ENCODE data around the gene NID2. TPM values are rescaled to one million over a fixed set of nuclear protein-coding genes. Genes with fewer than 3 reads are reported as not detected.

Gene NID2
- polyA plus RNA-seq, 1 experiment = 413 TPM

- DNase-seq (ENCODE audit: low read depth, low spot score) = no peak
- CTCF ChIA-PET = interaction anchor here (1.0 to 1.6 kb wide), 2 partner anchors 10 to 54 kb away, joined by 3 to 7 read pairs; no protein-coding TSS in a partner anchor
- Histone ChIP-seq H3K9me3 (ENCODE audit: control insufficient read depth, insufficient read depth, low read length) (no peaks in the 10 kb centered on the region), H3K27ac (ENCODE audit: low read depth, low read length) (peak overlapping the region; percentile 80), H3K4me3 (ENCODE audit: low read depth, low read length) (no peak overlapping the region), H3K27me3 (ENCODE audit: control insufficient read depth, insufficient read depth, low read length) (no peaks in the 10 kb centered on the region)
- TF ChIP-seq CTCF (IDR thresholded peaks at IDR 0.05; ENCODE audit: low read depth, low read length) = no peak
- POLR2A ChIA-PET = interaction anchor here (1.2 to 3.4 kb wide), 2 partner anchors 10 to 33 kb away, joined by 5 to 46 read pairs; partner anchors contain the start of gene NID2
Measured at GRCh38 chr14:52078095-52078531, 9.3 kb upstream of the NID2 start.

- Histone ChIP-seq H3K27me3 (ENCODE audit: control insufficient read depth, insufficient read depth, low read length) (no peaks in the 10 kb centered on the region), H3K27ac (ENCODE audit: low read depth, low read length) (peak overlapping the region; percentile 80), H3K9me3 (ENCODE audit: control insufficient read depth, insufficient read depth, low read length) (no peaks in the 10 kb centered on the region), H3K4me3 (ENCODE audit: low read depth, low read length) (no peak overlapping the region)
- ChIA-PET CTCF (interaction anchor here (0.7 to 1.6 kb wide), 3 partner anchors 12 to 81 kb away, joined by 3 to 7 read pairs (median 3); no protein-coding TSS in a partner anchor), POLR2A (interaction anchor here (1.2 kb wide), 1 partner anchor 9 kb away, joined by 5 read pairs; the partner anchor contains the start of gene NID2)
- no peak for DNase-seq (ENCODE audit: low read depth, low spot score)
- no peak for TF ChIP-seq CTCF (IDR thresholded peaks at IDR 0.05; ENCODE audit: low read depth, low read length)
Measured at GRCh38 chr14:52077256-52077979, 8.6 kb upstream of the NID2 start.

- ChIA-PET POLR2A (no interaction called here), CTCF (interaction anchor here (1.4 to 1.6 kb wide), 2 partner anchors 55 to 80 kb away, joined by 3 to 7 read pairs; no protein-coding TSS in a partner anchor)
- Histone ChIP-seq H3K27me3 (ENCODE audit: control insufficient read depth, insufficient read depth, low read length) (no peaks in the 10 kb centered on the region), H3K4me3 (ENCODE audit: low read depth, low read length) (no peak overlapping the region), H3K9me3 (ENCODE audit: control insufficient read depth, insufficient read depth, low read length) (no peaks in the 10 kb centered on the region), H3K27ac (ENCODE audit: low read depth, low read length) (no peak overlapping the region)
- DNase-seq (ENCODE audit: low read depth, low spot score) = no peak
- TF ChIP-seq CTCF (IDR thresholded peaks at IDR 0.05; ENCODE audit: low read depth, low read length) = no peak
Measured at GRCh38 chr14:52076334-52076733, 7.5 kb upstream of the NID2 start.

- CTCF ChIA-PET = no interaction called here
- no peak for DNase-seq (ENCODE audit: low read depth, low spot score)
- POLR2A ChIA-PET = no interaction called here
- Histone ChIP-seq H3K27ac (ENCODE audit: low read depth, low read length) (no peak overlapping the region), H3K27me3 (ENCODE audit: control insufficient read depth, insufficient read depth, low read length) (no peaks in the 10 kb centered on the region), H3K4me3 (ENCODE audit: low read depth, low read length) (no peak overlapping the region), H3K9me3 (ENCODE audit: control insufficient read depth, insufficient read depth, low read length) (no peaks in the 10 kb centered on the region)
- TF ChIP-seq CTCF (IDR thresholded peaks at IDR 0.05; ENCODE audit: low read depth, low read length) = no peak
Measured at GRCh38 chr14:52075371-52075770, 6.5 kb upstream of the NID2 start.

- H3K27ac ChIP-seq (ENCODE audit: low read depth, low read length) = no peak overlapping the region
- no peaks in the 10 kb centered on the region for H3K27me3 ChIP-seq (ENCODE audit: control insufficient read depth, insufficient read depth, low read length)
- ChIA-PET CTCF (interaction anchor here (0.7 kb wide), 1 partner anchor 54 kb away, joined by 4 read pairs; no protein-coding TSS in a partner anchor), POLR2A (interaction anchor here (0.8 kb wide), 1 partner anchor 37 kb away, joined by 3 read pairs; no protein-coding TSS in a partner anchor)
- no peaks in the 10 kb centered on the region for H3K9me3 ChIP-seq (ENCODE audit: control insufficient read depth, insufficient read depth, low read length)
- TF ChIP-seq CTCF (IDR thresholded peaks at IDR 0.05; ENCODE audit: low read depth, low read length) = no peak
- no peak overlapping the region for H3K4me3 ChIP-seq (ENCODE audit: low read depth, low read length)
- no peak for DNase-seq (ENCODE audit: low read depth, low spot score)
Measured at GRCh38 chr14:52073251-52073650, 4.4 kb upstream of the NID2 start.

All from AG04450 (cell line).